ENCODE measurements around the gene CCNDBP1.
"Not testable (repeated sequence)": the region's sequence is repeated elsewhere in the genome, so short reads cannot be mapped to it uniquely, and the experiment has no call there.

Gene CCNDBP1

GRCh38 chr15:43185157-43186002 is at the start of gene CCNDBP1:
Gene CCNDBP1 (plus strand): TSS chr15:43185403. CDS start chr15:43185499, 96 bp downstream.
- Mint-ChIP-seq H3K27me3 (no peaks in the 10 kb centered on the region), H3K9me3 (no peaks in the 10 kb centered on the region), H3K4me1 (ENCODE audit: low read depth) (peaks cover 38% of the 10 kb centered on the region), H3K27ac (peak within 1 kb of the TSS; percentile 96), H3K4me3 (peak within 1 kb of the TSS; percentile 92), H3K36me3 (ENCODE audit: low read depth) (peaks cover 36% of the 10 kb centered on the region)
- DNase-seq: peak; percentile 91

- Mint-ChIP-seq H3K27ac (no peak overlapping the region), H3K4me1 (ENCODE audit: low read depth) (peaks cover 20% of the 10 kb centered on the region), H3K36me3 (ENCODE audit: low read depth) (peaks cover 62% of the 10 kb centered on the region), H3K4me3 (no peak overlapping the region), H3K9me3 (no peaks in the 10 kb centered on the region), H3K27me3 (no peaks in the 10 kb centered on the region)
- no peak for DNase-seq
Measured at GRCh38 chr15:43143203-43143941, 41.8 kb upstream of the CCNDBP1 start.

- H3K9me3 Mint-ChIP-seq: no peaks in the 10 kb centered on the region
- peaks cover 62% of the 10 kb centered on the region for H3K36me3 Mint-ChIP-seq (ENCODE audit: low read depth)
- no peak overlapping the region for H3K27ac Mint-ChIP-seq
- no peak overlapping the region for H3K4me3 Mint-ChIP-seq
- no peak for DNase-seq
- peaks cover 16% of the 10 kb centered on the region for H3K4me1 Mint-ChIP-seq (ENCODE audit: low read depth)
- no peaks in the 10 kb centered on the region for H3K27me3 Mint-ChIP-seq
Measured at GRCh38 chr15:43144512-43144911, 40.7 kb upstream of the CCNDBP1 start.

GRCh38 chr15:43146184-43146583 is 39.0 kb upstream of the CCNDBP1 start:
- H3K27ac Mint-ChIP-seq: no peak overlapping the region
- no peaks in the 10 kb centered on the region for H3K9me3 Mint-ChIP-seq
- no peak overlapping the region for H3K4me3 Mint-ChIP-seq
- peaks cover 54% of the 10 kb centered on the region for H3K36me3 Mint-ChIP-seq (ENCODE audit: low read depth)
- DNase-seq: no peak
- H3K4me1 Mint-ChIP-seq (ENCODE audit: low read depth): peaks cover 16% of the 10 kb centered on the region
- no peaks in the 10 kb centered on the region for H3K27me3 Mint-ChIP-seq

GRCh38 chr15:43150191-43150929 is 34.8 kb upstream of the CCNDBP1 start:
- Mint-ChIP-seq H3K9me3 (no peaks in the 10 kb centered on the region), H3K36me3 (ENCODE audit: low read depth) (peaks cover 64% of the 10 kb centered on the region), H3K4me3 (no peak overlapping the region), H3K27me3 (no peaks in the 10 kb centered on the region), H3K27ac (no peak overlapping the region), H3K4me1 (ENCODE audit: low read depth) (peaks cover 12% of the 10 kb centered on the region)
- DNase-seq: no peak

- H3K9me3 Mint-ChIP-seq: no peaks in the 10 kb centered on the region
- H3K4me1 Mint-ChIP-seq (ENCODE audit: low read depth): peaks cover 12% of the 10 kb centered on the region
- no peaks in the 10 kb centered on the region for H3K27me3 Mint-ChIP-seq
- H3K4me3 Mint-ChIP-seq: no peak overlapping the region
- H3K27ac Mint-ChIP-seq: no peak overlapping the region
- no peak for DNase-seq
- H3K36me3 Mint-ChIP-seq (ENCODE audit: low read depth): peaks cover 64% of the 10 kb centered on the region
Measured at GRCh38 chr15:43151688-43152087, 33.5 kb upstream of the CCNDBP1 start.

GRCh38 chr15:43153269-43153668 is 31.9 kb upstream of the CCNDBP1 start:
- DNase-seq: no peak
- Mint-ChIP-seq H3K4me3 (no peak overlapping the region), H3K27ac (no peak overlapping the region), H3K4me1 (ENCODE audit: low read depth) (peaks cover 12% of the 10 kb centered on the region), H3K36me3 (ENCODE audit: low read depth) (peaks cover 64% of the 10 kb centered on the region), H3K9me3 (no peaks in the 10 kb centered on the region), H3K27me3 (no peaks in the 10 kb centered on the region)

GRCh38 chr15:43165801-43166325 is 19.3 kb upstream of the CCNDBP1 start:
- Mint-ChIP-seq H3K36me3 (ENCODE audit: low read depth) (peaks cover 59% of the 10 kb centered on the region), H3K27me3 (no peaks in the 10 kb centered on the region)

GRCh38 chr15:43167261-43167660 is 17.9 kb upstream of the CCNDBP1 start:
- not testable (repeated sequence) for H3K4me3 Mint-ChIP-seq; H3K27ac Mint-ChIP-seq; H3K9me3 Mint-ChIP-seq; DNase-seq; H3K27me3 Mint-ChIP-seq; H3K4me1 Mint-ChIP-seq (ENCODE audit: low read depth)
- peaks cover 58% of the 10 kb centered on the region for H3K36me3 Mint-ChIP-seq (ENCODE audit: low read depth)

More at GRCh38 chr15:43165801-43166325, 19.3 kb upstream of the CCNDBP1 start:
- Mint-ChIP-seq H3K4me1 (ENCODE audit: low read depth) (peaks cover 4% of the 10 kb centered on the region), H3K27ac (peak overlapping the region; percentile 12), H3K4me3 (no peak overlapping the region), H3K9me3 (peaks cover 4% of the 10 kb centered on the region)
- DNase-seq: no peak

- Mint-ChIP-seq H3K9me3 (peaks cover 4% of the 10 kb centered on the region), H3K27ac (peak overlapping the region; percentile 12), H3K4me3 (no peak overlapping the region), H3K27me3 (no peaks in the 10 kb centered on the region), H3K4me1 (ENCODE audit: low read depth) (peaks cover 4% of the 10 kb centered on the region), H3K36me3 (ENCODE audit: low read depth) (peaks cover 62% of the 10 kb centered on the region)
- DNase-seq: no peak
Measured at GRCh38 chr15:43168192-43169107, 16.8 kb upstream of the CCNDBP1 start.

- Mint-ChIP-seq H3K4me3 (no peak overlapping the region), H3K27me3 (no peaks in the 10 kb centered on the region), H3K27ac (no peak overlapping the region), H3K4me1 (ENCODE audit: low read depth) (peaks cover 4% of the 10 kb centered on the region), H3K9me3 (peaks cover 4% of the 10 kb centered on the region), H3K36me3 (ENCODE audit: low read depth) (peaks cover 57% of the 10 kb centered on the region)
- no peak for DNase-seq
Measured at GRCh38 chr15:43169888-43170287, 15.3 kb upstream of the CCNDBP1 start.

GRCh38 chr15:43175656-43176309 is 9.4 kb upstream of the CCNDBP1 start:
- H3K27me3 Mint-ChIP-seq; H3K27ac Mint-ChIP-seq; H3K9me3 Mint-ChIP-seq; DNase-seq; H3K4me1 Mint-ChIP-seq (ENCODE audit: low read depth); H3K4me3 Mint-ChIP-seq: not testable (repeated sequence)
- H3K36me3 Mint-ChIP-seq (ENCODE audit: low read depth): peaks cover 34% of the 10 kb centered on the region

GRCh38 chr15:43177147-43177546 is 8.1 kb upstream of the CCNDBP1 start:
- not testable (repeated sequence) for H3K9me3 Mint-ChIP-seq; DNase-seq; H3K4me1 Mint-ChIP-seq (ENCODE audit: low read depth); H3K27me3 Mint-ChIP-seq; H3K4me3 Mint-ChIP-seq; H3K27ac Mint-ChIP-seq
- H3K36me3 Mint-ChIP-seq (ENCODE audit: low read depth): peaks cover 36% of the 10 kb centered on the region
